Heart right ventricle (tissue), 16 donors: Measurements from ENCODE around the gene SMYD3. TPM values are rescaled to one million over a fixed set of nuclear protein-coding genes. Genes with fewer than 3 reads are reported as not detected.

ENCODE experiments used
- ATAC-seq, 8 donors: fragments of 200-7000 bp; cut with Tn5 transposase; one replicate each; pipeline ENCODE4 v1.9.1; 2020; ENCODE audit warnings: mild to moderate bottlenecking in 8 of 8, moderate library complexity in 8 of 8, moderate number of reproducible peaks in 1 of 8
- DNase-seq, 2 donors: peaks; one replicate each; pipeline ENCODE4 v3.0.0-alpha.2; 2020
- H3K27ac ChIP-seq, 10 donors: fragments of 200-600 bp; sonication (generic) in 2 of 10; one replicate each; pipeline versions ENCODE4 v1.5.0 to v1.8.0; 2020 to 2022; ENCODE audit warnings: mild to moderate bottlenecking in 3 of 10
- H3K27me3 ChIP-seq, 7 donors: fragments of 200-600 bp; one replicate each; pipeline ENCODE4 v1.8.0; 2021 to 2022; ENCODE audit warnings: mild to moderate bottlenecking in 2 of 7
- H3K36me3 ChIP-seq, 9 donors: fragments of 200-600 bp; sonication (generic) in 1 of 9; one replicate each; pipeline versions ENCODE4 v1.5.0 to v1.8.0; 2020 to 2022; ENCODE audit warnings: mild to moderate bottlenecking in 2 of 9
- H3K4me1 ChIP-seq, 9 donors: fragments of 200-600 bp; sonication (generic) in 1 of 9; one replicate each; pipeline versions ENCODE4 v1.5.0 to v1.8.0; 2020 to 2022; ENCODE audit warnings: mild to moderate bottlenecking in 4 of 9
- H3K4me3 ChIP-seq, 10 donors: fragments of 200-600 bp; sonication (generic) in 2 of 10; one replicate each; pipeline versions ENCODE4 v1.5.0 to v1.8.0; 2020 to 2022; ENCODE audit warnings: mild to moderate bottlenecking in 7 of 10, moderate library complexity in 2 of 10
- H3K9me3 ChIP-seq, 11 donors: fragments of 200-600 bp in 10 of 11; sonication (generic) in 2 of 11; one replicate each; pipeline versions ENCODE4 v1.5.0 to v1.8.0; 2013 to 2022; ENCODE audit warnings: mild to moderate bottlenecking in 2 of 11, control low read depth in 1 of 11, moderate library complexity in 1 of 11
- CTCF ChIP-seq, 9 donors: fragments of 200-600 bp; sonication (generic) in 2 of 9; IDR thresholded peaks; one replicate each; pipeline versions ENCODE4 v1.5.0 to v1.8.0; 2021 to 2022; ENCODE audit warnings: antibody characterized with exemption in 9 of 9, mild to moderate bottlenecking in 5 of 9, moderate library complexity in 1 of 9
- WGBS, 2 donors: extraction: QIAGEN DNeasy Blood & Tissue Kit; methylation state at CpG; one replicate each; pipeline ENCODE4 v1.1.7; 2013; ENCODE audit warnings: inconsistent platforms in 1 of 2; 5-methylcytosine and 5-hydroxymethylcytosine counted together
- intact Hi-C, 10 donors: fragments of 100-400 bp; cut with DNase I; formaldehyde crosslinking; loops; one replicate each; pipeline versions ENCODE4 v1.11.1 to v1.14.2; 2022
- polyA plus RNA-seq, 2 donors: library from polyadenylated mRNA; stranded (reverse); fragments of 200-250 nt; gene quantifications; one replicate each; pipeline ENCODE4 v1.2.3, GENCODE V29; 2013
- total RNA-seq, 10 donors: library from RNA; stranded (reverse); fragmentation: NEBNext Ultra II Directional in 3 of 10; extraction: Animal tissue kit (Norgen Biotek cat#: 25700) in 3 of 10; gene quantifications; one replicate each; pipeline versions ENCODE4 v1.2.1 to v1.2.4, GENCODE V29; 2021 to 2023
- donor health status: Arrhythmogenic right ventricular cardiomyopathy.
- donor health status: ischemic (EF 13 %, LVEDD 7.1; RV severe dilation, severe dysfunction).
- donor health status: healthy with polysubstance abuse.
- donor health status: DM: no; HTN: yes; CAD: no.
- donor health status: DM: no; HTN: no; CAD: no.
- donor health status: ischemic (EF 25% LVEDD 6.9; RV normal size, moderate dysfunction).
- donor health status: ischemic (EF 25% LVEDD 5.7; RV mildly dilated, moderate dysfunction).
- donor health status: healthy.
- donor health status: DM: yes; HTN: yes; CAD: no.
- donor health status: Ischemic cardiomyopathy.
- donor health status: ischemic (EF 35%, LVEDD 5.7; RV mildly dilated, moderate dysfunction).
- donor health status: nonischemic (EF 11% LVEDD 7.7; RV severe dilation, severe dysfunction).
- donor health status: DM: yes; HTN: yes; CAD: no.
- donor health status: PGD.
- donor health status: ischemic (EF 29% LVEDD 5.4; RV normal size, mild dysfunction).
- donor health status: nonischemic (EF 23%, LVEDD 6.1; RV moderate dilation, normal function).

SMYD3 gene
- total and polyA plus RNA-seq, 12 donors, result 5.9 to 13.9 (median 8.1) TPM

GRCh38 chr1:245933431-245934045, 573.5 kb downstream of the SMYD3 start:
- Histone ChIP-seq H3K27me3 (no peaks in the 10 kb centered on the region), H3K27ac (no peak overlapping the region), H3K36me3 (peaks cover 0 to 8% (median 0%) of the 10 kb centered on the region in 9 donors), H3K9me3 (no peaks in the 10 kb centered on the region), H3K4me1 (no peaks in the 10 kb centered on the region), H3K4me3 (no peak overlapping the region)
- TF ChIP-seq CTCF (IDR thresholded peaks at IDR 0.05), result no peak
- 57 to 70% methylated on average over 2 of the region's 2 CpGs for WGBS, 2 donors
- intact Hi-C loops, result no loop called here
- DNase-seq (no peak), ATAC-seq (no peak)

- H3K36me3 ChIP-seq, result peaks cover 0 to 10% (median 0%) of the 10 kb centered on the region in 9 donors
- intact Hi-C loops, result no loop called here
- no peak overlapping the region for H3K27ac ChIP-seq
- DNase-seq (no peak), ATAC-seq (no peak)
- H3K4me3 ChIP-seq, result no peak overlapping the region
- no peaks in the 10 kb centered on the region for H3K4me1 ChIP-seq
- H3K27me3 ChIP-seq, result no peaks in the 10 kb centered on the region
- no peaks in the 10 kb centered on the region for H3K9me3 ChIP-seq
- 92 to 93% methylated on average over 8 of the region's 8 CpGs for WGBS, 2 donors
- no peak for TF ChIP-seq CTCF (IDR thresholded peaks at IDR 0.05)
These were observed 574.6 kb downstream of the SMYD3 start for GRCh38 chr1:245932302-245932972.

- Histone ChIP-seq H3K27me3 (no peaks in the 10 kb centered on the region), H3K4me1 (no peaks in the 10 kb centered on the region), H3K4me3 (no peak overlapping the region), H3K36me3 (peaks cover 0 to 17% (median 0%) of the 10 kb centered on the region in 9 donors), H3K27ac (no peak overlapping the region), H3K9me3 (no peaks in the 10 kb centered on the region)
- WGBS, 2 donors, result 94 to 99% methylated on average over 3 of the region's 3 CpGs
- ATAC-seq (no peak), DNase-seq (no peak)
- intact Hi-C loops, result no loop called here
- TF ChIP-seq CTCF (IDR thresholded peaks at IDR 0.05), result no peak
These were observed 575.6 kb downstream of the SMYD3 start for GRCh38 chr1:245931450-245931849.

GRCh38 chr1:245929224-245929623, 577.9 kb downstream of the SMYD3 start:
- 98 to 100% methylated on average over 7 of the region's 7 CpGs for WGBS, 2 donors

More at GRCh38 chr1:245929224-245929623, 577.9 kb downstream of the SMYD3 start:
- Histone ChIP-seq H3K9me3 (no peaks in the 10 kb centered on the region), H3K27me3 (no peaks in the 10 kb centered on the region), H3K4me1 (no peaks in the 10 kb centered on the region), H3K27ac (no peak overlapping the region), H3K36me3 (peaks cover 0 to 17% (median 0%) of the 10 kb centered on the region in 9 donors), H3K4me3 (no peak overlapping the region)
- DNase-seq, result no peak
- no peak for ATAC-seq
- no peak for TF ChIP-seq CTCF (IDR thresholded peaks at IDR 0.05)
- intact Hi-C loops, result no loop called here
